ENCODE results near the gene RTN4RL1.

The RTN4RL1 gene, protein sequence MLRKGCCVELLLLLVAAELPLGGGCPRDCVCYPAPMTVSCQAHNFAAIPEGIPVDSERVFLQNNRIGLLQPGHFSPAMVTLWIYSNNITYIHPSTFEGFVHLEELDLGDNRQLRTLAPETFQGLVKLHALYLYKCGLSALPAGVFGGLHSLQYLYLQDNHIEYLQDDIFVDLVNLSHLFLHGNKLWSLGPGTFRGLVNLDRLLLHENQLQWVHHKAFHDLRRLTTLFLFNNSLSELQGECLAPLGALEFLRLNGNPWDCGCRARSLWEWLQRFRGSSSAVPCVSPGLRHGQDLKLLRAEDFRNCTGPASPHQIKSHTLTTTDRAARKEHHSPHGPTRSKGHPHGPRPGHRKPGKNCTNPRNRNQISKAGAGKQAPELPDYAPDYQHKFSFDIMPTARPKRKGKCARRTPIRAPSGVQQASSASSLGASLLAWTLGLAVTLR

GRCh38 chr17:2025220-2025621 lies at the start of gene RTN4RL1:
TSS of gene RTN4RL1 (minus strand) at chr17:2025334. CDS start at chr17:2024865, 469 bp downstream.
- Histone ChIP-seq H3K27ac (ENCODE audit: extremely low read depth, low read depth, low read length) (peak within 1 kb of the TSS; percentile 39; the same call in 1 of the 2 replicates), H3K9me3 (ENCODE audit: control insufficient read depth, insufficient read depth, low read depth, low read length) (no peaks in the 10 kb centered on the region), H3K4me1 (ENCODE audit: control insufficient read depth, insufficient read depth, low read length) (peaks cover 10% of the 10 kb centered on the region; the same call in 1 of the 2 replicates), H3K4me3 (ENCODE audit: low read depth, low read length) (peak within 1 kb of the TSS; percentile 40), H3K36me3 (ENCODE audit: control insufficient read depth in 2 of 2, insufficient read depth in 1 of 2, low read length in 2 of 2) (no peaks in the 10 kb centered on the region)
- CTCF ChIA-PET, result interaction anchor here (0.6 to 12.2 kb wide), 18 partner anchors 13 to 746 kb away, joined by 3 to 145 read pairs (median 4); partner anchors contain the start of genes HIC1 and OVCA2
- POLR2A ChIA-PET, result interaction anchor here (0.6 to 3.5 kb wide), 16 partner anchors 14 to 376 kb away, joined by 3 to 19 read pairs (median 4); partner anchors contain the start of genes OVCA2, RPA1 and SMYD4
- TF ChIP-seq PBX3 (CRISPR knock-in tag; IDR thresholded peaks at IDR 0.05) (no peak), ZFHX2 (tag by site-specific recombination; conservative IDR thresholded peaks at IDR 0.05) (peak; percentile 88), ZEB2 (tag by site-specific recombination; IDR thresholded peaks at IDR 0.05) (peak; percentile 58; the same call in 1 of the 2 replicates), ZNF560 (tag by site-specific recombination; IDR thresholded peaks at IDR 0.05; ENCODE audit: borderline replicate concordance) (no peak), ZBTB48 (tag by site-specific recombination; IDR thresholded peaks at IDR 0.05) (0 out of 2 replicates have a peak, but pooled peaks have one; percentile 12), SP2 (tag by site-specific recombination; IDR thresholded peaks at IDR 0.05) (peak; percentile 89), ZNF544 (tag by site-specific recombination; IDR thresholded peaks at IDR 0.05) (no peak), ZNF404 (tag by site-specific recombination; IDR thresholded peaks at IDR 0.05) (no peak), SP3 (tag by site-specific recombination; IDR thresholded peaks at IDR 0.05) (peak; percentile 85), BCL11B (tag by site-specific recombination; IDR thresholded peaks at IDR 0.05; ENCODE audit: low read depth) (no peak), ZNF501 (tag by site-specific recombination; IDR thresholded peaks at IDR 0.05) (0 out of 2 replicates have a peak, but pooled peaks have one; percentile 12), ZNF629 (tag by site-specific recombination; IDR thresholded peaks at IDR 0.05) (0 out of 2 replicates have a peak, but pooled peaks have one; percentile 35), ZNF341 (tag by site-specific recombination; IDR thresholded peaks at IDR 0.05; ENCODE audit: low read depth) (no peak), HOXC10 (CRISPR knock-in tag; IDR thresholded peaks at IDR 0.05) (no peak), KLF16 (tag by site-specific recombination; IDR thresholded peaks at IDR 0.05) (peak; percentile 43; the same call in 1 of the 2 replicates), ZSCAN30 (tag by site-specific recombination; IDR thresholded peaks at IDR 0.05) (0 out of 2 replicates have a peak, but pooled peaks have one; percentile 10), EGR2 (tag by site-specific recombination; IDR thresholded peaks at IDR 0.05; ENCODE audit: low read depth) (peak; percentile 78), KLF9 (tag by site-specific recombination; IDR thresholded peaks at IDR 0.05; ENCODE audit: low read depth) (peak; percentile 62), ZNF843 (tag by site-specific recombination; IDR thresholded peaks at IDR 0.05) (peak; percentile 39; the same call in 1 of the 2 replicates), ZBTB8A (tag by site-specific recombination; IDR thresholded peaks at IDR 0.05) (peak; percentile 10; the same call in 1 of the 2 replicates), WT1 (tag by site-specific recombination; IDR thresholded peaks at IDR 0.05) (peak; percentile 91), ZNF398 (tag by site-specific recombination; IDR thresholded peaks at IDR 0.05) (peak; percentile 99), CTCF (tag by site-specific recombination; IDR thresholded peaks at IDR 0.05) (peak; percentile 88)
- TF ChIP-seq, protein P1, sequence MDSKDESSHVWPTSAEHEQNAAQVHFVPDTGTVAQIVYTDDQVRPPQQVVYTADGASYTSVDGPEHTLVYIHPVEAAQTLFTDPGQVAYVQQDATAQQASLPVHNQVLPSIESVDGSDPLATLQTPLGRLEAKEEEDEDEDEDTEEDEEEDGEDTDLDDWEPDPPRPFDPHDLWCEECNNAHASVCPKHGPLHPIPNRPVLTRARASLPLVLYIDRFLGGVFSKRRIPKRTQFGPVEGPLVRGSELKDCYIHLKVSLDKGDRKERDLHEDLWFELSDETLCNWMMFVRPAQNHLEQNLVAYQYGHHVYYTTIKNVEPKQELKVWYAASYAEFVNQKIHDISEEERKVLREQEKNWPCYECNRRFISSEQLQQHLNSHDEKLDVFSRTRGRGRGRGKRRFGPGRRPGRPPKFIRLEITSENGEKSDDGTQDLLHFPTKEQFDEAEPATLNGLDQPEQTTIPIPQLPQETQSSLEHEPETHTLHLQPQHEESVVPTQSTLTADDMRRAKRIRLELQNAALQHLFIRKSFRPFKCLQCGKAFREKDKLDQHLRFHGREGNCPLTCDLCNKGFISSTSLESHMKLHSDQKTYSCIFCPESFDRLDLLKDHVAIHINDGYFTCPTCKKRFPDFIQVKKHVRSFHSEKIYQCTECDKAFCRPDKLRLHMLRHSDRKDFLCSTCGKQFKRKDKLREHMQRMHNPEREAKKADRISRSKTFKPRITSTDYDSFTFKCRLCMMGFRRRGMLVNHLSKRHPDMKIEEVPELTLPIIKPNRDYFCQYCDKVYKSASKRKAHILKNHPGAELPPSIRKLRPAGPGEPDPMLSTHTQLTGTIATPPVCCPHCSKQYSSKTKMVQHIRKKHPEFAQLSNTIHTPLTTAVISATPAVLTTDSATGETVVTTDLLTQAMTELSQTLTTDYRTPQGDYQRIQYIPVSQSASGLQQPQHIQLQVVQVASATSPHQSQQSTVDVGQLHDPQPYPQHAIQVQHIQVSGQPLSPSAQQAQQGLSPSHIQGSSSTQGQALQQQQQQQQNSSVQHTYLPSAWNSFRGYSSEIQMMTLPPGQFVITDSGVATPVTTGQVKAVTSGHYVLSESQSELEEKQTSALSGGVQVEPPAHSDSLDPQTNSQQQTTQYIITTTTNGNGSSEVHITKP (tag by site-specific recombination; IDR thresholded peaks at IDR 0.05), result peak; percentile 43
- TF ChIP-seq, protein P2, sequence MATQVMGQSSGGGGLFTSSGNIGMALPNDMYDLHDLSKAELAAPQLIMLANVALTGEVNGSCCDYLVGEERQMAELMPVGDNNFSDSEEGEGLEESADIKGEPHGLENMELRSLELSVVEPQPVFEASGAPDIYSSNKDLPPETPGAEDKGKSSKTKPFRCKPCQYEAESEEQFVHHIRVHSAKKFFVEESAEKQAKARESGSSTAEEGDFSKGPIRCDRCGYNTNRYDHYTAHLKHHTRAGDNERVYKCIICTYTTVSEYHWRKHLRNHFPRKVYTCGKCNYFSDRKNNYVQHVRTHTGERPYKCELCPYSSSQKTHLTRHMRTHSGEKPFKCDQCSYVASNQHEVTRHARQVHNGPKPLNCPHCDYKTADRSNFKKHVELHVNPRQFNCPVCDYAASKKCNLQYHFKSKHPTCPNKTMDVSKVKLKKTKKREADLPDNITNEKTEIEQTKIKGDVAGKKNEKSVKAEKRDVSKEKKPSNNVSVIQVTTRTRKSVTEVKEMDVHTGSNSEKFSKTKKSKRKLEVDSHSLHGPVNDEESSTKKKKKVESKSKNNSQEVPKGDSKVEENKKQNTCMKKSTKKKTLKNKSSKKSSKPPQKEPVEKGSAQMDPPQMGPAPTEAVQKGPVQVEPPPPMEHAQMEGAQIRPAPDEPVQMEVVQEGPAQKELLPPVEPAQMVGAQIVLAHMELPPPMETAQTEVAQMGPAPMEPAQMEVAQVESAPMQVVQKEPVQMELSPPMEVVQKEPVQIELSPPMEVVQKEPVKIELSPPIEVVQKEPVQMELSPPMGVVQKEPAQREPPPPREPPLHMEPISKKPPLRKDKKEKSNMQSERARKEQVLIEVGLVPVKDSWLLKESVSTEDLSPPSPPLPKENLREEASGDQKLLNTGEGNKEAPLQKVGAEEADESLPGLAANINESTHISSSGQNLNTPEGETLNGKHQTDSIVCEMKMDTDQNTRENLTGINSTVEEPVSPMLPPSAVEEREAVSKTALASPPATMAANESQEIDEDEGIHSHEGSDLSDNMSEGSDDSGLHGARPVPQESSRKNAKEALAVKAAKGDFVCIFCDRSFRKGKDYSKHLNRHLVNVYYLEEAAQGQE (tag by site-specific recombination; IDR thresholded peaks at IDR 0.05), result no peak

All from HEK293 (cell line).